ENCODE results near the gene ACIN1. TPM values are rescaled to one million over a fixed set of nuclear protein-coding genes. Genes with fewer than 3 reads are reported as not detected.

ACIN1 gene
- total RNA-seq, 6 experiments from 2014 or later = 128 to 150 (median 142) TPM

DNA sequence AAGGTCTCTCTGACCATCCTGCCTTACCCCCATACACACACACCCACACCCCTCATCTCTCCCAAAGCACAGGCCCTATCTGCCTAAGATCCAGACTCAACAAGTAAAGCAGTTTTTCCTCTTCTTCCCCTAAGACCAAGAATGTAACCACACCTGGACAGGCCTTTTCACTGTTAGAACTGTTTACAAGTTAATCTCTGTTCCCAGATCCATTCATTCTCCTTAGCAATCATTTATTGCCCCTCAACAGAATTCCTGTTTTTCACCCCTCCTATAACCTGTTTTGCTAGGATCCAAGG is 11.8 kb upstream of the ACIN1 start:
- Mint-ChIP-seq H3K27ac (no peak overlapping the region), H3K36me3 (ENCODE audit: low read depth) (no peaks in the 10 kb centered on the region), H3K27me3 (ENCODE audit: insufficient read depth) (no peaks in the 10 kb centered on the region; the same call in 1 of the 2 replicates), H3K4me3 (no peak overlapping the region), H3K4me1 (ENCODE audit: low read depth) (peaks cover 13% of the 10 kb centered on the region), H3K9me3 (no peaks in the 10 kb centered on the region)
- no peak for DNase-seq
- TF ChIP-seq, protein P1, sequence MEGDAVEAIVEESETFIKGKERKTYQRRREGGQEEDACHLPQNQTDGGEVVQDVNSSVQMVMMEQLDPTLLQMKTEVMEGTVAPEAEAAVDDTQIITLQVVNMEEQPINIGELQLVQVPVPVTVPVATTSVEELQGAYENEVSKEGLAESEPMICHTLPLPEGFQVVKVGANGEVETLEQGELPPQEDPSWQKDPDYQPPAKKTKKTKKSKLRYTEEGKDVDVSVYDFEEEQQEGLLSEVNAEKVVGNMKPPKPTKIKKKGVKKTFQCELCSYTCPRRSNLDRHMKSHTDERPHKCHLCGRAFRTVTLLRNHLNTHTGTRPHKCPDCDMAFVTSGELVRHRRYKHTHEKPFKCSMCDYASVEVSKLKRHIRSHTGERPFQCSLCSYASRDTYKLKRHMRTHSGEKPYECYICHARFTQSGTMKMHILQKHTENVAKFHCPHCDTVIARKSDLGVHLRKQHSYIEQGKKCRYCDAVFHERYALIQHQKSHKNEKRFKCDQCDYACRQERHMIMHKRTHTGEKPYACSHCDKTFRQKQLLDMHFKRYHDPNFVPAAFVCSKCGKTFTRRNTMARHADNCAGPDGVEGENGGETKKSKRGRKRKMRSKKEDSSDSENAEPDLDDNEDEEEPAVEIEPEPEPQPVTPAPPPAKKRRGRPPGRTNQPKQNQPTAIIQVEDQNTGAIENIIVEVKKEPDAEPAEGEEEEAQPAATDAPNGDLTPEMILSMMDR (IDR thresholded peaks at IDR 0.05) = no peak

GRCh38 chr14:23105348-23105824 is 10.4 kb upstream of the ACIN1 start:
- TF ChIP-seq, protein P1 (IDR thresholded peaks at IDR 0.05) = no peak

GRCh38 chr14:23104591-23105347 is 9.8 kb upstream of the ACIN1 start, which contains the start of gene CIROP:
Gene CIROP (minus strand): TSS chr14:23104989. CDS start chr14:23104920, 69 bp downstream.
- TF ChIP-seq, protein P1 (IDR thresholded peaks at IDR 0.05) = no peak
- Mint-ChIP-seq H3K27me3 (ENCODE audit: insufficient read depth) (no peaks in the 10 kb centered on the region; the same call in 1 of the 2 replicates), H3K27ac (no peak within 1 kb of the TSS), H3K4me3 (no peak within 1 kb of the TSS), H3K4me1 (ENCODE audit: low read depth) (peaks cover 13% of the 10 kb centered on the region), H3K36me3 (ENCODE audit: low read depth) (no peaks in the 10 kb centered on the region), H3K9me3 (no peaks in the 10 kb centered on the region)
- no peak for DNase-seq

More at GRCh38 chr14:23105348-23105824, 10.4 kb upstream of the ACIN1 start:
- DNase-seq = no peak
- Mint-ChIP-seq H3K27me3 (ENCODE audit: insufficient read depth) (no peaks in the 10 kb centered on the region; the same call in 1 of the 2 replicates), H3K27ac (no peak overlapping the region), H3K4me3 (no peak overlapping the region), H3K36me3 (ENCODE audit: low read depth) (no peaks in the 10 kb centered on the region), H3K4me1 (ENCODE audit: low read depth) (peaks cover 13% of the 10 kb centered on the region), H3K9me3 (no peaks in the 10 kb centered on the region)

GRCh38 chr14:23104070-23104590 is 9.2 kb upstream of the ACIN1 start:
- H3K4me3 Mint-ChIP-seq = no peak overlapping the region
- DNase-seq = no peak
- TF ChIP-seq, protein P1 (IDR thresholded peaks at IDR 0.05) = no peak
- H3K4me1 Mint-ChIP-seq (ENCODE audit: low read depth) = peaks cover 13% of the 10 kb centered on the region
- no peaks in the 10 kb centered on the region for H3K9me3 Mint-ChIP-seq
- H3K27me3 Mint-ChIP-seq (ENCODE audit: insufficient read depth) = no peaks in the 10 kb centered on the region; the same call in 1 of the 2 replicates
- no peak overlapping the region for H3K27ac Mint-ChIP-seq
- H3K36me3 Mint-ChIP-seq (ENCODE audit: low read depth) = peaks cover 2% of the 10 kb centered on the region; the same call in 1 of the 2 replicates

- Mint-ChIP-seq H3K36me3 (ENCODE audit: low read depth) (peaks cover 4% of the 10 kb centered on the region; the same call in 1 of the 2 replicates), H3K4me3 (no peak overlapping the region), H3K4me1 (ENCODE audit: low read depth) (peaks cover 13% of the 10 kb centered on the region), H3K27ac (no peak overlapping the region), H3K27me3 (ENCODE audit: insufficient read depth) (no peaks in the 10 kb centered on the region; the same call in 1 of the 2 replicates), H3K9me3 (no peaks in the 10 kb centered on the region)
- TF ChIP-seq, protein P1 (IDR thresholded peaks at IDR 0.05) = no peak
- DNase-seq = no peak
These were observed 8.6 kb upstream of the ACIN1 start for GRCh38 chr14:23103581-23103980.
